ENCODE data around the gene CTNNA3. TPM values are rescaled to one million over a fixed set of nuclear protein-coding genes. Genes with fewer than 3 reads are reported as not detected.
"Not testable (repeated sequence)": the region's sequence is repeated elsewhere in the genome, so short reads cannot be mapped to it uniquely, and the experiment has no call there.

Gene CTNNA3
- total RNA-seq, 2 donors from 2014 or later = under 0.01 to 0.33 TPM

DNA sequence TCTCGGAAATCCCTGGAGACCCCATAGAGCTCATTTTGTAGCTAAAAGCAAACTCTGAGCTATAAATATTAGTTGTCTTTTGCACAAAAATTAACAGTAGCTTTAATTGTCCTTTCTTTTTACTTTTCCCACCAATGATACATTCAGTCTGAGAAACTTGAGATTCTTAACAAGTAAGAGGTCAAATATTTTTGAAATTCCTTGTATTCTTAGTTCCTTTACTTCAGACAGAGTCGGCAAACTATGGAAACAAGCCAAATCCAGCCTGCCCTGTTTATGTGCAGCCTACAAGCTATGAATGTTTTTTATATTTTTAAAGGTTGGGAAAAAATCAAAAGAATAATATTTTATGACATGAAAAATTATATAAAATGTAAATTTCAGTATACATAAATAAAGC, 146.6 kb downstream of the CTNNA3 start:
- no peaks in the 10 kb centered on the region for H3K4me1 ChIP-seq
- ATAC-seq = no peak
- intact Hi-C loops (cut with DNase I) = no loop called here
- TF ChIP-seq, protein P1, sequence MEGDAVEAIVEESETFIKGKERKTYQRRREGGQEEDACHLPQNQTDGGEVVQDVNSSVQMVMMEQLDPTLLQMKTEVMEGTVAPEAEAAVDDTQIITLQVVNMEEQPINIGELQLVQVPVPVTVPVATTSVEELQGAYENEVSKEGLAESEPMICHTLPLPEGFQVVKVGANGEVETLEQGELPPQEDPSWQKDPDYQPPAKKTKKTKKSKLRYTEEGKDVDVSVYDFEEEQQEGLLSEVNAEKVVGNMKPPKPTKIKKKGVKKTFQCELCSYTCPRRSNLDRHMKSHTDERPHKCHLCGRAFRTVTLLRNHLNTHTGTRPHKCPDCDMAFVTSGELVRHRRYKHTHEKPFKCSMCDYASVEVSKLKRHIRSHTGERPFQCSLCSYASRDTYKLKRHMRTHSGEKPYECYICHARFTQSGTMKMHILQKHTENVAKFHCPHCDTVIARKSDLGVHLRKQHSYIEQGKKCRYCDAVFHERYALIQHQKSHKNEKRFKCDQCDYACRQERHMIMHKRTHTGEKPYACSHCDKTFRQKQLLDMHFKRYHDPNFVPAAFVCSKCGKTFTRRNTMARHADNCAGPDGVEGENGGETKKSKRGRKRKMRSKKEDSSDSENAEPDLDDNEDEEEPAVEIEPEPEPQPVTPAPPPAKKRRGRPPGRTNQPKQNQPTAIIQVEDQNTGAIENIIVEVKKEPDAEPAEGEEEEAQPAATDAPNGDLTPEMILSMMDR (IDR thresholded peaks at IDR 0.05) = no peak
- no peak for TF ChIP-seq POLR2A (IDR thresholded peaks at IDR 0.05)
- H3K4me3 ChIP-seq = no peak overlapping the region
- no peaks in the 10 kb centered on the region for H3K36me3 ChIP-seq (replicated peaks in 1 of 2; ENCODE audit: insufficient read depth in 1 of 2, low read depth in 2 of 2)
- H3K27ac ChIP-seq = no peak overlapping the region
- no peaks in the 10 kb centered on the region for H3K9me3 ChIP-seq
- no peaks in the 10 kb centered on the region for H3K27me3 ChIP-seq
- DNase-seq = peak in 1 of 4 donors; percentile 9
- 44 to 48% methylated on average over 2 of the region's 2 CpGs for WGBS, 2 donors

DNA sequence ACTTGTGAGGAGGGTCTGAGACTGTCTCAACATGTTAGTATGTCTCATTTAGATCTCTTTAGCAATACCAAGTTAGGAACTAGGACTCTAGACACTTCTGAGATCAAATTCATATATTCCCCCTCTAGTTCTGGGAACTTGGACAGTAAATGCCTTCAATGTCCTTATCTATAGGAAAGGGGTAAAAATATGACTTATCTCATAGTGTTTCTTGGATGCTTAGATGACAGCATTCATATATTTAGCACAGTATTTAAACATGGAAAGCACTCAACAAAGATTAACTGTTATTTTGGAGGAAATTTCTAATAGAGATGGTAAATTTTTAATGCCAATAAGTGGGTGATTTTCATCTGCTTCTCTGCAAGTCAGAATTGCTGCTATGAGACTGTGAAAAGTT, 154.6 kb downstream of the CTNNA3 start:
- ATAC-seq (no peak), DNase-seq (no peak)
- H3K27me3 ChIP-seq = no peaks in the 10 kb centered on the region
- H3K36me3 ChIP-seq (replicated peaks in 1 of 2; ENCODE audit: insufficient read depth in 1 of 2, low read depth in 2 of 2) = no peaks in the 10 kb centered on the region
- H3K4me1 ChIP-seq = no peaks in the 10 kb centered on the region
- intact Hi-C loops (cut with DNase I) = no loop called here
- H3K4me3 ChIP-seq = no peak overlapping the region
- H3K9me3 ChIP-seq = no peaks in the 10 kb centered on the region
- no peak for TF ChIP-seq POLR2A (IDR thresholded peaks at IDR 0.05)
- TF ChIP-seq, protein P1 (IDR thresholded peaks at IDR 0.05) = no peak
- H3K27ac ChIP-seq = no peak overlapping the region

DNA sequence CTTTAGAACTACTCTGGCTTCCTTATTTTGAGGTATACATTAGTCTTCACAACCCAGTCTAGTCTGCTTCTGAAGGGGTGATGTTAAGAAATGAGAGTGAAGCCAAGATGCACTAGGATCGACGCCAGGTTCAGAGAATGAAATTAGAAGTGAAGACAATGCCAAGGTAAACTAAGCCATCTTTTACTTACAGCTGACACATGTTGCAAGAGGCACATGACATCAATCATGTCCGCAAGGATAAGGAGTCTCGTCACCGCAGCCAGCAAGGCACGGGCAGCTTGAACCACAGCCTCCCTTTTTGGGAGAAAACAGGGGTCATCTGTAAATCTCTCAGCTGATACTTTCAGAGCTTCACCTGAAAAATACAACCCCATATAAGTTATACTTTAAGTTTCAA, 156.7 kb downstream of the CTNNA3 start:
- Histone ChIP-seq H3K36me3 (replicated peaks in 1 of 2; ENCODE audit: insufficient read depth in 1 of 2, low read depth in 2 of 2) (no peaks in the 10 kb centered on the region), H3K27me3 (no peaks in the 10 kb centered on the region), H3K27ac (no peak overlapping the region), H3K9me3 (no peaks in the 10 kb centered on the region), H3K4me3 (no peak overlapping the region), H3K4me1 (no peaks in the 10 kb centered on the region)
- TF ChIP-seq, protein P1 (IDR thresholded peaks at IDR 0.05) = no peak
- no peak for TF ChIP-seq POLR2A (IDR thresholded peaks at IDR 0.05)
- no peak for DNase-seq
- no peak for ATAC-seq
- WGBS, 2 donors = 43 to 45% methylated on average over 6 of the region's 6 CpGs
- intact Hi-C loops (cut with DNase I) = no loop called here

DNA sequence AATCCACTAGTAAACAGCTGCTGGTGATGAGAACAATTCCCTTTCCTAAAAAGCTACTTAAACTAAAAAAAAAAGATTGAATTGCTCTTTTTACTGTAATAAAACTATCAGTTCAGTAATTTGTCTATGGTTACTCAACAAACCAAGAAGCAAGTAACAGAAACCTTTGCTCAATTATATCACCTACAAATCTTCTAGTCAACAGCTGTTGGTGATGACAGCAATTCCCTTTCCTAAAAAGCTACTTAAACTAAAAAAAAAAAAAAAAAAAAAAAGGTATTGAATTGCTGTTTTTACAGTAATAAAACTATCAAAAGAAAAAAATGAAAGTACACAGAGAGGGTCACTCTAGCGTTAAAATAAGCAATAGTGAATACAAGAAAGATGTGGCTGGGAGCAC, 158.1 kb downstream of the CTNNA3 start:
- H3K4me3 ChIP-seq = no peak overlapping the region
- DNase-seq (no peak), ATAC-seq (no peak)
- H3K4me1 ChIP-seq = no peaks in the 10 kb centered on the region
- no peak overlapping the region for H3K27ac ChIP-seq
- intact Hi-C loops (cut with DNase I) = no loop called here
- no peaks in the 10 kb centered on the region for H3K9me3 ChIP-seq
- no peak for TF ChIP-seq POLR2A (IDR thresholded peaks at IDR 0.05)
- TF ChIP-seq, protein P1 (IDR thresholded peaks at IDR 0.05) = no peak
- H3K27me3 ChIP-seq = no peaks in the 10 kb centered on the region
- WGBS, 2 donors = 71 to 81% methylated on average over 1 of the region's 1 CpG
- no peaks in the 10 kb centered on the region for H3K36me3 ChIP-seq (replicated peaks in 1 of 2; ENCODE audit: insufficient read depth in 1 of 2, low read depth in 2 of 2)

DNA sequence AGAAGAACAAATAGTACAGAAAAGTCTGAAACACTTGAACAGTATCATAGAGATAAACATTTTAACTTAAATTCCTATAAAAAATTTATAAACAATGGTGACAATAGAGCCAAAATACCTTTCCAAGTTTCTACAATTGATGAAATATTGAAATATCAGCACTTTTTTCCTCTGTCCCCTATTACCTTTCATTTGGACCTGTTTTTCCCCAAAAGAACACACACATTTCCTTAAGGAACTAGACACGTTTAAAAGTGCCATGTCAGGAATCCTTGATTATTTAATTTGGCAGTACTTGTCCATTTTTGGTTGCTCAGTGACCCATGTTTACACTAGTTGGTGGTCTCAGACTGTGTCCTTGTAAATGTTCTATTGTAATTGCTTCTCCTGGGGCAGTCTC, 162.6 kb downstream of the CTNNA3 start:
- no peaks in the 10 kb centered on the region for H3K4me1 ChIP-seq
- no peaks in the 10 kb centered on the region for H3K36me3 ChIP-seq (replicated peaks in 1 of 2; ENCODE audit: insufficient read depth in 1 of 2, low read depth in 2 of 2)
- no peak for ATAC-seq
- no peak for TF ChIP-seq POLR2A (IDR thresholded peaks at IDR 0.05)
- TF ChIP-seq, protein P1 (IDR thresholded peaks at IDR 0.05) = no peak
- H3K9me3 ChIP-seq = no peaks in the 10 kb centered on the region
- no peaks in the 10 kb centered on the region for H3K27me3 ChIP-seq
- intact Hi-C loops (cut with DNase I) = no loop called here
- H3K27ac ChIP-seq = no peak overlapping the region
- no peak for DNase-seq
- WGBS, 2 donors = 3 to 24% methylated on average over 1 of the region's 1 CpG
- no peak overlapping the region for H3K4me3 ChIP-seq

DNA sequence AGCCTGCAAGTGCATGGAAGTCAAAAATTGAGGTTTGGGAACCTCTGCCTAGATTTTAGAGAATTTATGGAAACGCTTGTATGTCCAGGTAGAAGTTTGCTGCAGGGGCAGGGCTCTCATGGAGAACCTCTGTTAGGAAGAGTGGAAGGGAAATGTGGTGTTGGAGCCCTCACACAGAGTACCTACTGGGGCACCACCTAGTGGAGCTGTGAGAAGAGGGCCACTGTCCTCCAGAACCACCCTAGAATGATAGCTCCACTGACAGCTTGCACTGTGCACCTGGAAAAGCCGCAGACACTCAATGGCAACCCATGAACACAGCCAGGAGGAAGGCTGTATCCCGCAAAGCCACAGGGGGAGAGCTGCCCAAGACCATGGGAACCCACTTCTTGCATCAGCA, 165.0 kb downstream of the CTNNA3 start:
- H3K27ac ChIP-seq; H3K9me3 ChIP-seq; ATAC-seq; H3K4me3 ChIP-seq; H3K4me1 ChIP-seq; DNase-seq; intact Hi-C loops (cut with DNase I); H3K27me3 ChIP-seq; H3K36me3 ChIP-seq (replicated peaks in 1 of 2; ENCODE audit: insufficient read depth in 1 of 2, low read depth in 2 of 2): not testable (repeated sequence)
- whole genome bisulfite sequencing, 2 donors = 70 to 88% methylated on average over 2 to 3 of the region's 3 CpGs
